ENCODE data around the gene FSTL4.

DNA sequence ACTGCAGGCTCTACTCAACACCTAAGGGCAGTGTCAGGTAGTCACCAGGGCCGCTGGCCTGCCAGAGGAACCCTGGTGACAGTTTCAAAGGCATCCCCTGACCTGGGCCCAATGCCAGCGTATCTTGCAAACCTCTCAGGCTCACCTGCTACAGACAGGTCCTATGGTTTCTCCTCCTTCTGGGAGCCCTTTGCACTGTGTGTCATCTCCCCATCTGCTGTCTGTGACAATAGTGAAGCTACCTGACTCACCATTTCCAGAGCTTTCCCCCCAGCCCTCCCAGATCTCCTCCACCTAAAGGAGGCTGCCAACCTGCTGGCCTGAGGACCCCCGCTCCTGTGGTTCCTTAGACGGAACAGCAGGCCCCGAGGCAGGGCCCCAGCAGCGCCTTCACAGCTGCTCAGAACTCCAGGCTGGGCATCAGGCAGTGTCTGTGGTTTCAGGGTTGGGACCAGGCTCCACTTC, 203.1 kb downstream of the FSTL4 start:
- TF ChIP-seq OSR1 (CRISPR knock-in tag; IDR thresholded peaks at IDR 0.05) (no peak), ZC3H10 (CRISPR knock-in tag; IDR thresholded peaks at IDR 0.05) (no peak), RARB (CRISPR knock-in tag; IDR thresholded peaks at IDR 0.05) (no peak), GLIS3 (CRISPR knock-in tag; IDR thresholded peaks at IDR 0.05) (no peak), ZFP30 (CRISPR knock-in tag; IDR thresholded peaks at IDR 0.05) (no peak), ESRRG (CRISPR knock-in tag; IDR thresholded peaks at IDR 0.05) (no peak)
- TF ChIP-seq, protein P1, sequence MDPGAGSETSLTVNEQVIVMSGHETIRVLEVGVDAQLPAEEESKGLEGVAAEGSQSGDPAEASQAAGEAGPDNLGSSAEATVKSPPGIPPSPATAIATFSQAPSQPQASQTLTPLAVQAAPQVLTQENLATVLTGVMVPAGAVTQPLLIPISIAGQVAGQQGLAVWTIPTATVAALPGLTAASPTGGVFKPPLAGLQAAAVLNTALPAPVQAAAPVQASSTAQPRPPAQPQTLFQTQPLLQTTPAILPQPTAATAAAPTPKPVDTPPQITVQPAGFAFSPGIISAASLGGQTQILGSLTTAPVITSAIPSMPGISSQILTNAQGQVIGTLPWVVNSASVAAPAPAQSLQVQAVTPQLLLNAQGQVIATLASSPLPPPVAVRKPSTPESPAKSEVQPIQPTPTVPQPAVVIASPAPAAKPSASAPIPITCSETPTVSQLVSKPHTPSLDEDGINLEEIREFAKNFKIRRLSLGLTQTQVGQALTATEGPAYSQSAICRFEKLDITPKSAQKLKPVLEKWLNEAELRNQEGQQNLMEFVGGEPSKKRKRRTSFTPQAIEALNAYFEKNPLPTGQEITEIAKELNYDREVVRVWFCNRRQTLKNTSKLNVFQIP (CRISPR knock-in tag; IDR thresholded peaks at IDR 0.05; ENCODE audit: borderline replicate concordance, low read depth): no peak
- TF ChIP-seq, protein P2, sequence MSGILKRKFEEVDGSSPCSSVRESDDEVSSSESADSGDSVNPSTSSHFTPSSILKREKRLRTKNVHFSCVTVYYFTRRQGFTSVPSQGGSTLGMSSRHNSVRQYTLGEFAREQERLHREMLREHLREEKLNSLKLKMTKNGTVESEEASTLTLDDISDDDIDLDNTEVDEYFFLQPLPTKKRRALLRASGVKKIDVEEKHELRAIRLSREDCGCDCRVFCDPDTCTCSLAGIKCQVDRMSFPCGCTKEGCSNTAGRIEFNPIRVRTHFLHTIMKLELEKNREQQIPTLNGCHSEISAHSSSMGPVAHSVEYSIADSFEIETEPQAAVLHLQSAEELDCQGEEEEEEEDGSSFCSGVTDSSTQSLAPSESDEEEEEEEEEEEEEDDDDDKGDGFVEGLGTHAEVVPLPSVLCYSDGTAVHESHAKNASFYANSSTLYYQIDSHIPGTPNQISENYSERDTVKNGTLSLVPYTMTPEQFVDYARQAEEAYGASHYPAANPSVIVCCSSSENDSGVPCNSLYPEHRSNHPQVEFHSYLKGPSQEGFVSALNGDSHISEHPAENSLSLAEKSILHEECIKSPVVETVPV (CRISPR knock-in tag; IDR thresholded peaks at IDR 0.05): no peak
- TF ChIP-seq, protein P3, sequence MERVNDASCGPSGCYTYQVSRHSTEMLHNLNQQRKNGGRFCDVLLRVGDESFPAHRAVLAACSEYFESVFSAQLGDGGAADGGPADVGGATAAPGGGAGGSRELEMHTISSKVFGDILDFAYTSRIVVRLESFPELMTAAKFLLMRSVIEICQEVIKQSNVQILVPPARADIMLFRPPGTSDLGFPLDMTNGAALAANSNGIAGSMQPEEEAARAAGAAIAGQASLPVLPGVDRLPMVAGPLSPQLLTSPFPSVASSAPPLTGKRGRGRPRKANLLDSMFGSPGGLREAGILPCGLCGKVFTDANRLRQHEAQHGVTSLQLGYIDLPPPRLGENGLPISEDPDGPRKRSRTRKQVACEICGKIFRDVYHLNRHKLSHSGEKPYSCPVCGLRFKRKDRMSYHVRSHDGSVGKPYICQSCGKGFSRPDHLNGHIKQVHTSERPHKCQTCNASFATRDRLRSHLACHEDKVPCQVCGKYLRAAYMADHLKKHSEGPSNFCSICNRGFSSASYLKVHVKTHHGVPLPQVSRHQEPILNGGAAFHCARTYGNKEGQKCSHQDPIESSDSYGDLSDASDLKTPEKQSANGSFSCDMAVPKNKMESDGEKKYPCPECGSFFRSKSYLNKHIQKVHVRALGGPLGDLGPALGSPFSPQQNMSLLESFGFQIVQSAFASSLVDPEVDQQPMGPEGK (CRISPR knock-in tag; IDR thresholded peaks at IDR 0.05; ENCODE audit: borderline replicate concordance): no peak
